Adrenal gland (tissue), 5 donors: ENCODE data around the gene TSGA10.

Source experiments
- CTCF ChIP-seq, 6 experiments: fragments of 450-650 bp in 4 of 6; fragments of 200-600 bp in 2 of 6; sonication (generic) in 1 of 6; IDR thresholded peaks; 1 replicate in 5 of 6; 2 replicates in 1 of 6; pipeline versions ENCODE4 v1.5.1 to v1.8.0; 2016 to 2021; ENCODE audit warnings: antibody characterized with exemption in 6 of 6, mild to moderate bottlenecking in 2 of 6, moderate library complexity in 1 of 6
- POLR2A ChIP-seq, 2 donors: fragments of 450-650 bp; IDR thresholded peaks; one replicate each; pipeline ENCODE4 v1.6.1; 2017; ENCODE audit warnings: antibody characterized with exemption in 2 of 2, mild to moderate bottlenecking in 2 of 2, moderate library complexity in 1 of 2
- donor health status: DM: no; HTN: no; CAD: no.

GRCh38 chr2:99081891-99082290 is 72.9 kb downstream of the TSGA10 start:
- TF ChIP-seq CTCF (IDR thresholded peaks at IDR 0.05) (no peak), POLR2A (IDR thresholded peaks at IDR 0.05) (no peak)
